Breast epithelium (tissue), 3 donors: ENCODE data around the gene RHOJ.

Experiments
- CTCF ChIP-seq, 3 donors: fragments of 450-650 bp; IDR thresholded peaks; one replicate each; pipeline ENCODE4 v1.5.1; 2016 to 2017; ENCODE audit warnings: antibody characterized with exemption in 3 of 3, mild to moderate bottlenecking in 3 of 3, moderate library complexity in 3 of 3
- POLR2A ChIP-seq: fragments of 450-650 bp; IDR thresholded peaks from one replicate; pipeline ENCODE4 v1.6.1; 2016; ENCODE audit warnings: antibody characterized with exemption, mild to moderate bottlenecking, moderate library complexity

DNA sequence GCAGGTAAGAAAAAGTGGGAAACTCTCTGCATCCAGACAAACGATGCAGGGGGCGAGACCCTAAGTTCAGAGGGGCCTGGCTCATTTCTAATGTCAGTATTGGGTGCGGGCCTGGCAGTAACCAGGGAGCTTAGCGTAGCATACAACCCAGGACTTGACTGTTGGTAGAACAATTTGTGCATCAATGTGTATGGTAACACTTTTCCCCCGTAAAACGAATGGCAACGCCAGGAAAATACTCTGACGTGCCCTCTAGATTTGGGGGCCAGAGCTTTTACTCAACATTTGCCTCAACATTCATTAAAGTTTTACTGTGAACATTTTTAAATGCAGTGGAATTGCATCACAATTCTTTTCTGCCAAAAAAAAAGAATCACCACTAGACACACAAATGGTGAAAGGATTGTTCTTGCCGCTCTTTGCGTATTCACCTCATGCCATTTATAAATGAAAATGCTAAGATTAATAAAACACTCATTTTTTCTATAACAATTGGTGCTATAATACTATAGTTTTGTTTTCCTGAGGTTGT, 867 bp downstream of the RHOJ start:
- TF ChIP-seq POLR2A (no peak), CTCF (IDR thresholded peaks at IDR 0.05) (no peak)
